Measurements from ENCODE around the gene SNRK.

GRCh38 chr3:43379343-43379742 lies 93.0 kb downstream of the SNRK start:
- TF ChIP-seq CTCF (IDR thresholded peaks at IDR 0.05; ENCODE audit: insufficient read depth, low read length, poor library complexity, severe bottlenecking) (no peak), EZH2phosphoT487 (conservative IDR thresholded peaks at IDR 0.05; ENCODE audit: low read length) (no peak)
